ENCODE results near the gene SNX25. TPM values are rescaled to one million over a fixed set of nuclear protein-coding genes. Genes with fewer than 3 reads are reported as not detected.
"Not testable (repeated sequence)": the region's sequence is repeated elsewhere in the genome, so short reads cannot be mapped to it uniquely, and the experiment has no call there.

Gene SNX25
- total and polyA plus RNA-seq, 2 of the 13 experiments (the other 11 are each of a cell fraction or from before 2014, with no cell fraction given): 23.4 to 23.5 TPM

DNA sequence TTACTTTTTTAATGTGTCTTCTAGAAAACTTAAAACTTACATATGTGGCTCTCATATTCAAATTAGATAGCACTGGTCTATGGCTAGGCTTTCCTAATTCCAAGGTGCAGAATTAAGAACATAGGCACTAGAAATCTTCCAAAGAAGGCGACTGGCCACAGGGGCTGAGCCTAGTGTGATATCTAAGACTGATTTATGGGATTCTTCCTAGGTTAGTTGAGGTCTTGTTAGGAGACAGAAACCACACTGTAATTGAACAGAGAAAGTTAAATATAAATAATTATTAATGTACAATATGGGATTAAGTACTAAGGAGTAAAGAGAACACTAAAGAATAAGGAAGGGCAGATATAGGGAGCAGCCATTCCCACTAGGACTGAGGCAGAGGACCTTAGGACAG is 48.3 kb downstream of the SNX25 start:
- no peaks in the 10 kb centered on the region for H3K27me3 ChIP-seq (ENCODE audit: control insufficient read depth in 1 of 2, insufficient read depth in 2 of 2, low read length in 2 of 2)
- intact Hi-C loops (cut with micrococcal nuclease; ENCODE audit: unreplicated experiment) (no loop called here), in situ Hi-C loops (cut with HindIII; ENCODE audit: extremely low pct_ligation_motif_present, low pct_unique_long_range_greater_than_20kb) (no loop called here)
- BruUV-seq (replicated peaks): no TSS peak
- H3K27ac ChIP-seq (ENCODE audit: extremely low read length, insufficient read depth, low read length): no peak overlapping the region
- H3K79me2 ChIP-seq (ENCODE audit: insufficient read depth, low read length): no peaks in the 10 kb centered on the region
- H3K4me3 ChIP-seq (replicated peaks in 1 of 3; ENCODE audit: insufficient read depth in 1 of 3, low read depth in 2 of 3, low read length in 3 of 3): no peak overlapping the region
- H3K4me2 ChIP-seq (ENCODE audit: low read depth, low read length): no peak overlapping the region
- H3K9ac ChIP-seq (ENCODE audit: insufficient read depth, low read depth, low read length): no peak overlapping the region
- H3K4me1 ChIP-seq (ENCODE audit: insufficient read depth, low read length): peaks cover 15% of the 10 kb centered on the region
- no peak for DNase-seq (ENCODE audit: low spot score)
- 97% methylated on average over 1 of the region's 1 CpG for WGBS (ENCODE audit: low lambda C conversion rate)
- TF ChIP-seq, protein P1, sequence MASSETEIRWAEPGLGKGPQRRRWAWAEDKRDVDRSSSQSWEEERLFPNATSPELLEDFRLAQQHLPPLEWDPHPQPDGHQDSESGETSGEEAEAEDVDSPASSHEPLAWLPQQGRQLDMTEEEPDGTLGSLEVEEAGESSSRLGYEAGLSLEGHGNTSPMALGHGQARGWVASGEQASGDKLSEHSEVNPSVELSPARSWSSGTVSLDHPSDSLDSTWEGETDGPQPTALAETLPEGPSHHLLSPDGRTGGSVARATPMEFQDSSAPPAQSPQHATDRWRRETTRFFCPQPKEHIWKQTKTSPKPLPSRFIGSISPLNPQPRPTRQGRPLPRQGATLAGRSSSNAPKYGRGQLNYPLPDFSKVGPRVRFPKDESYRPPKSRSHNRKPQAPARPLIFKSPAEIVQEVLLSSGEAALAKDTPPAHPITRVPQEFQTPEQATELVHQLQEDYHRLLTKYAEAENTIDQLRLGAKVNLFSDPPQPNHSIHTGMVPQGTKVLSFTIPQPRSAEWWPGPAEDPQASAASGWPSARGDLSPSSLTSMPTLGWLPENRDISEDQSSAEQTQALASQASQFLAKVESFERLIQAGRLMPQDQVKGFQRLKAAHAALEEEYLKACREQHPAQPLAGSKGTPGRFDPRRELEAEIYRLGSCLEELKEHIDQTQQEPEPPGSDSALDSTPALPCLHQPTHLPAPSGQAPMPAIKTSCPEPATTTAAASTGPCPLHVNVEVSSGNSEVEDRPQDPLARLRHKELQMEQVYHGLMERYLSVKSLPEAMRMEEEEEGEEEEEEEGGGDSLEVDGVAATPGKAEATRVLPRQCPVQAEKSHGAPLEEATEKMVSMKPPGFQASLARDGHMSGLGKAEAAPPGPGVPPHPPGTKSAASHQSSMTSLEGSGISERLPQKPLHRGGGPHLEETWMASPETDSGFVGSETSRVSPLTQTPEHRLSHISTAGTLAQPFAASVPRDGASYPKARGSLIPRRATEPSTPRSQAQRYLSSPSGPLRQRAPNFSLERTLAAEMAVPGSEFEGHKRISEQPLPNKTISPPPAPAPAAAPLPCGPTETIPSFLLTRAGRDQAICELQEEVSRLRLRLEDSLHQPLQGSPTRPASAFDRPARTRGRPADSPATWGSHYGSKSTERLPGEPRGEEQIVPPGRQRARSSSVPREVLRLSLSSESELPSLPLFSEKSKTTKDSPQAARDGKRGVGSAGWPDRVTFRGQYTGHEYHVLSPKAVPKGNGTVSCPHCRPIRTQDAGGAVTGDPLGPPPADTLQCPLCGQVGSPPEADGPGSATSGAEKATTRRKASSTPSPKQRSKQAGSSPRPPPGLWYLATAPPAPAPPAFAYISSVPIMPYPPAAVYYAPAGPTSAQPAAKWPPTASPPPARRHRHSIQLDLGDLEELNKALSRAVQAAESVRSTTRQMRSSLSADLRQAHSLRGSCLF (CRISPR knock-in tag; IDR thresholded peaks at IDR 0.05; ENCODE audit: borderline replicate concordance): no peak
- TF ChIP-seq ARID2 (CRISPR knock-in tag; IDR thresholded peaks at IDR 0.05; ENCODE audit: borderline replicate concordance): no peak
- no peak for TF ChIP-seq ATM (IDR thresholded peaks at IDR 0.05; ENCODE audit: borderline replicate concordance)
- TF ChIP-seq, protein P2, sequence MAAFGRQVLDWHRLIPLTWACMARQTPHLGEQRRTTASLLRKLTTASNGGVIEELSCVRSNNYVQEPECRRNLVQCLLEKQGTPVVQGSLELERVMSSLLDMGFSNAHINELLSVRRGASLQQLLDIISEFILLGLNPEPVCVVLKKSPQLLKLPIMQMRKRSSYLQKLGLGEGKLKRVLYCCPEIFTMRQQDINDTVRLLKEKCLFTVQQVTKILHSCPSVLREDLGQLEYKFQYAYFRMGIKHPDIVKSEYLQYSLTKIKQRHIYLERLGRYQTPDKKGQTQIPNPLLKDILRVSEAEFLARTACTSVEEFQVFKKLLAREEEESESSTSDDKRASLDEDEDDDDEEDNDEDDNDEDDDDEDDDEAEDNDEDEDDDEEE (CRISPR knock-in tag; IDR thresholded peaks at IDR 0.05): no peak
- no peak for TF ChIP-seq ZNF441 (CRISPR knock-in tag; IDR thresholded peaks at IDR 0.05; ENCODE audit: borderline replicate concordance)
- TF ChIP-seq HDAC1 (CRISPR knock-in tag; IDR thresholded peaks at IDR 0.05): no peak
- no peak for TF ChIP-seq IRF2 (CRISPR knock-in tag; IDR thresholded peaks at IDR 0.05)
- no peak for TF ChIP-seq ZKSCAN5 (CRISPR knock-in tag; IDR thresholded peaks at IDR 0.05)
- no peak for TF ChIP-seq SOX6 (IDR thresholded peaks at IDR 0.05)
- no peak for TF ChIP-seq SOX6 (CRISPR knock-in tag; IDR thresholded peaks at IDR 0.05)
- TF ChIP-seq ZC3H13 (CRISPR knock-in tag; IDR thresholded peaks at IDR 0.05): no peak
- TF ChIP-seq PHB2 (IDR thresholded peaks at IDR 0.05; ENCODE audit: partially characterized antibody): no peak
- TF ChIP-seq HHEX (CRISPR knock-in tag; IDR thresholded peaks at IDR 0.05): no peak
- TF ChIP-seq ZNF282 (IDR thresholded peaks at IDR 0.05; ENCODE audit: partially characterized antibody): no peak
- ChIA-PET CTCF (ENCODE audit: low intra/inter-chr PET ratio, low total read pairs) (no interaction called here), POLR2A (no interaction called here)
- no peak for FAIRE-seq
- no peaks in the 10 kb centered on the region for H3K9me3 ChIP-seq (ENCODE audit: low read length)
- H3K36me3 ChIP-seq (replicated peaks in 1 of 2; ENCODE audit: control insufficient read depth in 1 of 2, insufficient read depth in 2 of 2, low read length in 2 of 2): peaks cover 4 to 35% of the 10 kb centered on the region in 2 experiments
- H4K20me1 ChIP-seq (ENCODE audit: insufficient read depth, low read length): no peaks in the 10 kb centered on the region
- no peak for ATAC-seq
- H2AFZ ChIP-seq (ENCODE audit: low read length): no peak overlapping the region

DNA sequence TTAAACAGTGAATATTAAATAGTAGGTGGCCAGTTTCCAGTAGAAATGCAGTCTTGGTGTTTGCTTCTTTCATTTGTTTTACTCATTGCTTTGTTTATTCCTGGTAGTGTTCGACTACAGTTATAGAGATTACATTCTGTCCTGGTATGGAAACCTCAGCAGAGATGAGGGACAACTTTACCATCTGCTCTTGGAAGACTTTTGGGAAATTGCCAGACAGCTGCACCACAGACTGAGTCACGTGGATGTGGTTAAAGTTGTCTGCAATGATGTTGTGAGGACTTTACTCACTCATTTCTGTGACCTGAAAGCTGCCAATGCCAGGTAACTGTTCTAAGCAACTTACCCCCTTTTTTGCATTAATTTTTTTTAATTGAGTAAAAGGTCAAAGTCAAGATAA is 49.3 kb downstream of the SNX25 start:
- FAIRE-seq; H3K79me2 ChIP-seq (ENCODE audit: insufficient read depth, low read length); H3K4me2 ChIP-seq (ENCODE audit: low read depth, low read length); ATAC-seq; CTCF ChIA-PET (ENCODE audit: low intra/inter-chr PET ratio, low total read pairs); BruUV-seq (replicated peaks); DNase-seq (ENCODE audit: low spot score); H3K9me3 ChIP-seq (ENCODE audit: low read length); POLR2A ChIA-PET; H3K27ac ChIP-seq (ENCODE audit: extremely low read length, insufficient read depth, low read length); in situ Hi-C loops (cut with HindIII; ENCODE audit: extremely low pct_ligation_motif_present, low pct_unique_long_range_greater_than_20kb); H4K20me1 ChIP-seq (ENCODE audit: insufficient read depth, low read length); H2AFZ ChIP-seq (ENCODE audit: low read length); H3K27me3 ChIP-seq (ENCODE audit: control insufficient read depth in 1 of 2, insufficient read depth in 2 of 2, low read length in 2 of 2); H3K9ac ChIP-seq (ENCODE audit: insufficient read depth, low read depth, low read length); H3K4me3 ChIP-seq (replicated peaks in 1 of 3; ENCODE audit: insufficient read depth in 1 of 3, low read depth in 2 of 3, low read length in 3 of 3); intact Hi-C loops (cut with micrococcal nuclease; ENCODE audit: unreplicated experiment): not testable (repeated sequence)
- WGBS (ENCODE audit: low lambda C conversion rate): 90% methylated on average over 2 of the region's 2 CpGs
- Histone ChIP-seq H3K36me3 (replicated peaks in 1 of 2; ENCODE audit: control insufficient read depth in 1 of 2, insufficient read depth in 2 of 2, low read length in 2 of 2) (peaks cover 4 to 36% of the 10 kb centered on the region in 2 experiments), H3K4me1 (ENCODE audit: insufficient read depth, low read length) (peaks cover 11% of the 10 kb centered on the region)
